GM12891 (cell line): ENCODE measurements around the gene VIPR1.

ENCODE experiments used
- PAX5 ChIP-seq: IDR thresholded peaks from 2 replicates; pipeline ENCODE4 v1.6.1; 2011; ENCODE audit warnings: low read length, moderate library complexity, mild to moderate bottlenecking; ENCODE audit not compliant: insufficient read depth, severe bottlenecking
- POLR2A ChIP-seq: IDR thresholded peaks from 2 replicates; pipeline ENCODE4 v1.6.1; 2011; ENCODE audit warnings: low read depth, low read length, control low read depth
- POLR2AphosphoS5 ChIP-seq: IDR thresholded peaks from 2 replicates; pipeline ENCODE4 v1.6.1; 2011; ENCODE audit warnings: low read depth, low read length, control low read depth
- SPI1 ChIP-seq: IDR thresholded peaks from 2 replicates; pipeline ENCODE4 v1.6.1; 2011; ENCODE audit warnings: low read depth, low read length, control low read depth
- TAF1 ChIP-seq: IDR thresholded peaks from 2 replicates; pipeline ENCODE4 v1.6.1; 2011; ENCODE audit warnings: low read depth, low read length, control low read depth

DNA sequence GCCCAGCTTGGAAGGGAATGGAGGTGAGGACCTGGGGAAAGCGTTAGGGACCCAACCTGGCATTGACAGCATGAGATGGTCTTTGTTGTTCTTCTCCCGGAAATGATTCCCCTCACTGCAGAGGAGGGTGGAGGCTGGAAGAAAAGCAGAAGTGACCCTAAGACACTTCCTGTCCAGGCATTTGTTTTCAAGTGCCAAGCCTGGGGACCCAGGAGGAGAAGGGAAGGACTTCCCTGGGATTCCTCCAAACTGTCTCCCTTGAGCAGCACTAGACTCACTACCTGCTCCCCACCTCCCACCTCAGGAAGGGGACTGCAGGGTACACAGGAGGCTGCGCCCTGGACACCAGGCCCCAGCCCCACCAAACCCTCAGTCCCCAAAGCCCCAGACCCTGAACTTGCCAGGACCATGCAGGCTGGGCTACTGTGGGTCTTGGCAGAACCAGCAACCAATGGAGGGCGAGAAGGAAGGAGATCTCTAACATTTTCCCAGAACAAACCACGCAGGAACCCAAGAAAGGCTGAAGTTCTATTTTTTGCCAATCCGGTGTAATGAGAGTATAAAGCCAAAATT, 9.8 kb upstream of the VIPR1 start:
- TF ChIP-seq POLR2AphosphoS5 (no peak), POLR2A (no peak), TAF1 (no peak), PAX5 (no peak), SPI1 (peak; percentile 95)
